Astrocyte of the cerebellum (primary cell): ENCODE results near the gene NCSTN.

Experiments used
- DNase-seq: peaks from one replicate; pipeline ENCODE4 v3.0.0-alpha.2; 2011; ENCODE audit warnings: low read depth
- H3K4me3 ChIP-seq: 2 replicates; pipeline ENCODE4 v1.5.1; 2011; ENCODE audit warnings: mild to moderate bottlenecking, low read depth, low read length, moderate library complexity
- CTCF ChIP-seq: IDR thresholded peaks from 2 replicates; pipeline ENCODE4 v1.5.1; 2012; ENCODE audit warnings: low read length, low read depth, moderate library complexity, mild to moderate bottlenecking; ENCODE audit errors: missing control alignments
- in situ Hi-C: cut with HindIII; loops from 2 replicates; pipeline ENCODE4 v1.10.0; 2017; ENCODE audit warnings: low sequenced_read_pairs

The NCSTN gene

GRCh38 chr1:160362168-160362957, 19.2 kb downstream of the NCSTN start:
- no peak overlapping the region for H3K4me3 ChIP-seq
- in situ Hi-C loops = no loop called here
- no peak for TF ChIP-seq CTCF
- DNase-seq = no peak

- TF ChIP-seq CTCF = no peak
- H3K4me3 ChIP-seq = no peak overlapping the region
- no peak for DNase-seq
- in situ Hi-C loops = no loop called here
Measured at GRCh38 chr1:160363010-160363409, 19.8 kb downstream of the NCSTN start.

GRCh38 chr1:160363951-160364735, 21.0 kb downstream of the NCSTN start:
- no peak for TF ChIP-seq CTCF
- H3K4me3 ChIP-seq = no peak overlapping the region
- in situ Hi-C loops = no loop called here
- no peak for DNase-seq

- TF ChIP-seq CTCF = no peak
- DNase-seq = no peak
- in situ Hi-C loops = no loop called here
- no peak overlapping the region for H3K4me3 ChIP-seq
Measured at GRCh38 chr1:160365325-160365724, 22.1 kb downstream of the NCSTN start.

- no peak within 1 kb of the TSS for H3K4me3 ChIP-seq
- no peak for TF ChIP-seq CTCF
- no peak for DNase-seq
- in situ Hi-C loops = no loop called here
Measured at GRCh38 chr1:160366731-160367515, 23.7 kb downstream of the NCSTN start, which contains the start of gene NHLH1. Gene NHLH1 (plus strand): TSS chr1:160367071. CDS start chr1:160370732, 3,661 bp downstream.

- no peak overlapping the region for H3K4me3 ChIP-seq
- DNase-seq = no peak
- in situ Hi-C loops = no loop called here
- no peak for TF ChIP-seq CTCF
Measured at GRCh38 chr1:160367516-160367900, 24.3 kb downstream of the NCSTN start.
